Cerebellar cortex (tissue), 1 donor: Measurements from ENCODE around the gene AMZ2.
"Not testable (repeated sequence)": the region's sequence is repeated elsewhere in the genome, so short reads cannot be mapped to it uniquely, and the experiment has no call there.

Experiments
- DNase-seq: peaks from one replicate; pipeline ENCODE4 v3.0.0-alpha.2; 2015; ENCODE audit warnings: low spot score

Gene AMZ2, protein sequence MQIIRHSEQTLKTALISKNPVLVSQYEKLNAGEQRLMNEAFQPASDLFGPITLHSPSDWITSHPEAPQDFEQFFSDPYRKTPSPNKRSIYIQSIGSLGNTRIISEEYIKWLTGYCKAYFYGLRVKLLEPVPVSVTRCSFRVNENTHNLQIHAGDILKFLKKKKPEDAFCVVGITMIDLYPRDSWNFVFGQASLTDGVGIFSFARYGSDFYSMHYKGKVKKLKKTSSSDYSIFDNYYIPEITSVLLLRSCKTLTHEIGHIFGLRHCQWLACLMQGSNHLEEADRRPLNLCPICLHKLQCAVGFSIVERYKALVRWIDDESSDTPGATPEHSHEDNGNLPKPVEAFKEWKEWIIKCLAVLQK

DNA sequence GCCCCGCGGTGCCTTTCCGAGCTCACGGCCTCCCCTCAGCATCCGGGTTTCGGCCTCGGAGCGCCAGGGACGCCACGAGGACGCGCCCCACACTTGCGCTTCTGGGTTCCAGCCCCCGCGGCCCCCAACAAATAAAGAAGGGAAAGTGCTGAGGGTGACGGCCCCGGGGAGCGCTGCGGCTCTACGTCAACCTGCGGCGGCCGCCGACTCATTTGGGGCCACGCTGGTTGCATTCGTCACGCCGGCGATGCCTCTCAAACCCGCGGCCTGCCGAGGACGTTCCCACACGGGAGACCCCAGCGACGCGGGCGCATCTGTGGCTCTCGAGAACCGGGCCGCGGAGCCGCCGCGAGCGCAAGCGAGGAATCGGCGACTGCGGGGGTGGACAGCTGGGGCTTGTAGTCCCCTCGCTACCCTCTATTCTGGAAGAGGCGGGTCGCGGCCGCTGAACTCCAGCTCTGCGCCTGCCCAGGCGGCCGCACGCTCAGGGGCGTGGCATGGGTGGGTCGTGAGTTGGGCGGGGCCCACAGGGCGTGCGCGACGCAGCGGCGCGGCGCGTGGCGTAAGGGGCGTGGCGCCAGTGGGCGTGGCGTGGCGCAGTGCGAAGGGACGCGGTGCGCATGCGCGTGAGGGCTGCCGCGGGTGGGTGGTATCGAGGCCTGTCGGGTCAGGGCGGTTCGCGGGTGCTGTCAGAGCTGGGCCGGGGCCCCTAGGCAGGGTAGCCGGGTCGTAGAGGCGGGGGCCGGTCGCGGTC, at the start of gene AMZ2:
AMZ2 (plus strand) TSS at position 599 of the 754 bp plus-strand sequence. CDS start 2,145 bp downstream, outside the sequence.
- DNase-seq: peak; percentile 92

GRCh38 chr17:68198931-68199836, 48.7 kb upstream of the AMZ2 start:
- DNase-seq: no peak

- DNase-seq: no peak
Observed at GRCh38 chr17:68199837-68200688, 47.8 kb upstream of the AMZ2 start.

DNA sequence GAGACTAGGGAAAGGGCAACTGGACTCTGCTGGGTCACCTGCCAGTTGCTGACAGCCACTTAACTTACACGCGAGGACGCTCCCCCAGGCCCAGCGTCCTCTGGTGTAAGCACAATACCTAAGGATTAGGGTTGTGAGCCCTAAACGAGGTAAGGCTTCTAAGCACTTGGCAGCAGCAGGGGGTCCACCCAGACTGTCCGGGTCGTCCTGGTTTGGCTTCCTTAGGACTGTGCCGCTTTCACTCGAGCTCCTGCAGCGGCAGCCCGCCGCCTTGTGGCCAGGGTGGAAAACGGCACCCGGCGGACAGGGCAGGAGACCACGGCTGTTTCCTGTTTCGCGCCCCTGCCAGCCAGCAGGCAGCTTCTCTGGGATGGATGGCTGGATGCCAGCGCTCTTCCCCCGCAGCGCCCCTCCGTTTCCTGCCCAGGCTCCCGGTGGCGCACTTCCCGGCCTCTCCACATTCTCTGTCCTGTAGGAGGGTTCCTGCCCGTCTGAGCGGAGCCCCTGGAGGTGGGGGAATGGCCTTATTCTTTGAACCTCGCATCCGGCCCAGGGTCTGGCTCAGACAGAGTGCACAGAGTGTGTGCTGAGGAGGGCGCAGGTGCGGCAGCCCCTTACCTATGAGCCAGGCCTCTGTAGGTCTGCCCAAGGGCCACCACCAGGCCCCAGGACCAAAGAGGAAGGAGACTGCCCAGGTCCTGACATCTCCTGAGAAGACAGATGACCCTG, 47.0 kb upstream of the AMZ2 start:
- DNase-seq: peak; percentile 73

DNA sequence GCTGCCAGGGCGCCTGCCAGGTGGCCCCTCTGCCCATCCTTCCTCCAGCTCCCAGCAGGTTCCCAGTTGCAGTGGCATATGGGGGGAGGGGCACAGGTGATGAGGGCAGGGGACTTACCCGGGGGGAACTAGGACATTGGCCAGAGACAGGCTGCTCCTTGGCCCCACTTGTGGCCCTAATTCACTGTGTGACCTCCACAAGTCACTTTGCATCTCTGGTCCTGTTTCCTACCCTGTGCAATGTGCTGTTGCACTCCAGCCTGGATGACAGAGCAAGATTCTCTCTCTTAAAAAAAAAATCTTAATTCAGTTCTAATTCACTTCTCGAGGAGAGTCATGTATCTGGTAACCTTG, 46.4 kb upstream of the AMZ2 start:
- not testable (repeated sequence) for DNase-seq

GRCh38 chr17:68202321-68202720, 45.5 kb upstream of the AMZ2 start:
- DNase-seq: not testable (repeated sequence)

DNA sequence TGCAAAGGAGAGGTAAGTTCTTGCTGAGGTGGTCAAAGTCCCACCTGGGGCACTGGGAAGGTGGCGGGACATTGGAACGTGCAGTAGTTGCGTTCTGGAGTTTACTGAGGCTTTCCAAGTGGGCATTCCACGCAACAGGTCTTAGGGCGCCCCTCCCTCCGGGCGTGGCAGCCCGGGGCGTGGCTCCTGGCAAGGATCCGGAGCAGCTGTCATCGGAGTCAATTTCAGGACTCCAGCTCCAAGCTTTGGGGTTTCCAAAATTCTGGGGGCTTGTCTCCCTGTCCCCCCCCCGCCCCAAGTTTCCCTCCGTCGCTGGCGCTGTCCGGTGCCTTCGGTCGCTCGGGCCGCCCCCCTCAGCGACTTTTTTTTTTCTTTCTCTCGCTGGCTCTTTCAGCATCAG, 43.1 kb upstream of the AMZ2 start:
- no peak for DNase-seq

- DNase-seq: peak; percentile 94
Observed at GRCh38 chr17:68205251-68205807, 42.5 kb upstream of the AMZ2 start.

DNA sequence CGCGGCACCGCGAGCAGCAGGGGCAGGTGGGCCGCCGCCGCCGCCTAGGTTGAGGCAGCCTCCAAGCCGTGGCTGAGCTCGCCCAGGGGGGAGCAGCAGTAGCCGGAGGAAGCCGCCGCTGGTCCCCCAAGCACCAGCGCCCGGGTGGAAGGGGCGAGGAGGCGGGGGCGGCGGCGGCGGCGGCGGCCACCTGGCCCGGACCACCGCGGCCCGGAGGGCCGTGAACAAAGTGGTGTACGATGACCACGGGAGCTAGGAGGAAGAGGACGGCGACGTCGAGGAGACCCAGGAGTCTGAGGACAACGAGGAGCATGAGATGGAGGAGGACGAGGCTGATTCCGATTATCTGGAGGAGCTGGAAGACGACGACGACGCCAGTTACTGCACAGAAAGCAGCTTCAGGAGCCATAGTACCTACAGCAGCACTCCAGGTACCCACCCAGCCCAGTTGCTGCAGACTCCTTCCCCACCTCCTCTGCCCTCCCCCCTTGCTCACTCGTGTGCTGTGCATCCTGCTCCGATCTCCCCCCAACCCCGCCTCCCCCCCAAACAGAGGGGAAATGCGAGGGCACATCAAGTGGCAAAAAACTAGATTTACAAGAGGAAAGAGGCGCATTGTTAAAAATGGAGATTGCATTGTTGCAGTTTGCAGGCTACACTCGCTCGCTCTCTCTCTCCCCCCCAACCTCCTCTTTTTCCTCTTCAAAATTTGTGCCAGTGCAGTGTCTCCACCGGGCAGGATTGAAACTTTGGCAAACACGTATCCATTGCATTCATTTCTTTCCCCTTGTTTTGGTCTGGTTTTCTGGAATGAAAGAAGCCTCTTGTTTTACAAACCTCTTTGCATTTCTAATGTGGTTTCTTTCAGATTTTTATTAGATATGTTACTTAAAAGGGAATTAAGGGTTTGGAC, 41.8 kb upstream of the AMZ2 start:
- peak; percentile 53 for DNase-seq

DNA sequence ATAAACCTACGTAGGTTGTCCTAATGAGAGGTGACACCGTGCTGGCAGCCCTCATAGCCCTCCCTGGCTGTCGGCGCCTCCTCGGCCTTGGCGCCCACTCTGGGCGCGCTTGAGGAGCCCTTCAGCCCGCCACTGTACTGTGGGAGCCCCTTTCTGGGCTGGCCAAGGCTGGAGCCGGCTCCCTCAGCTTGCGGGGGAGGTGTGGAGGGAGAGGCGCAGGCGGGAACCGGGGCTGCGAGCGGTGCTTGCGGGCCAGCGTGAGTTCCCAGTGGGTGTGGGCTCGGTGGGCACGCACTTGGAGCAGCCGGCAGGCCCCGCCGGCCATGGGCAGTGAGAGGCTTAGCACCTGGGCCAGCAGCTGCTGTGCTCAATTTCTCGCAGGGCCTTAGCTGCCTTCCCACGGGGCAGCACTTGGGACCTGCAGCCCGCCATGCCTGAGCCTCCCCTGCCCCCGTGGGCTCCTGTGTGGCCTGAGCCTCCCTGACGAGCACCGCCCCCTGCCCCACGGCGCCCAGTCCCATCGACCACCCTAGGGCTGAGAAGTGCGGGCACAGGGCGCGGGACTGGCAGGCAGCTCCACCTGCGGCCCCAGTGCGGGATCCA, 40.1 kb upstream of the AMZ2 start:
- no peak for DNase-seq

DNA sequence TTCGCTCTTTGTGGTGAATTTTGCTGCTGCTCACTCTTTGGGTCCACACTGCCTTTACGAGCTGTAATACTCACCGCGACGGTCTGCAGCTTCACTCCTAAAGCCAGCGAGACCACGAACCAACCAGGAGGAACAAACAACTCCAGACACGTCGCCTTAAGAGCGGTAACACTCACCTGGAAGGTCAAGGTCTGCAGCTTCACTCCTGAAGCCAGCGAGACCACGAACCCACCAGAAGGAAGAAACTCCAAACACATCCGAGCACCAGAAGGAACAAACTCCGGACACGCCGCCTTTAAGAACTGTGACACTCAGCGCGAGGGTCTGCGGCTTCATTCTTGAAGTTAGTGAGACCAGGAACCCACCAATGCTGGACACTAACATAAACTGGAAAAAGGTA, 39.2 kb upstream of the AMZ2 start:
- not testable (repeated sequence) for DNase-seq

GRCh38 chr17:68209191-68209900, 38.5 kb upstream of the AMZ2 start:
- DNase-seq: not testable (repeated sequence)

GRCh38 chr17:68210570-68211315, 37.1 kb upstream of the AMZ2 start:
- DNase-seq: no peak

DNA sequence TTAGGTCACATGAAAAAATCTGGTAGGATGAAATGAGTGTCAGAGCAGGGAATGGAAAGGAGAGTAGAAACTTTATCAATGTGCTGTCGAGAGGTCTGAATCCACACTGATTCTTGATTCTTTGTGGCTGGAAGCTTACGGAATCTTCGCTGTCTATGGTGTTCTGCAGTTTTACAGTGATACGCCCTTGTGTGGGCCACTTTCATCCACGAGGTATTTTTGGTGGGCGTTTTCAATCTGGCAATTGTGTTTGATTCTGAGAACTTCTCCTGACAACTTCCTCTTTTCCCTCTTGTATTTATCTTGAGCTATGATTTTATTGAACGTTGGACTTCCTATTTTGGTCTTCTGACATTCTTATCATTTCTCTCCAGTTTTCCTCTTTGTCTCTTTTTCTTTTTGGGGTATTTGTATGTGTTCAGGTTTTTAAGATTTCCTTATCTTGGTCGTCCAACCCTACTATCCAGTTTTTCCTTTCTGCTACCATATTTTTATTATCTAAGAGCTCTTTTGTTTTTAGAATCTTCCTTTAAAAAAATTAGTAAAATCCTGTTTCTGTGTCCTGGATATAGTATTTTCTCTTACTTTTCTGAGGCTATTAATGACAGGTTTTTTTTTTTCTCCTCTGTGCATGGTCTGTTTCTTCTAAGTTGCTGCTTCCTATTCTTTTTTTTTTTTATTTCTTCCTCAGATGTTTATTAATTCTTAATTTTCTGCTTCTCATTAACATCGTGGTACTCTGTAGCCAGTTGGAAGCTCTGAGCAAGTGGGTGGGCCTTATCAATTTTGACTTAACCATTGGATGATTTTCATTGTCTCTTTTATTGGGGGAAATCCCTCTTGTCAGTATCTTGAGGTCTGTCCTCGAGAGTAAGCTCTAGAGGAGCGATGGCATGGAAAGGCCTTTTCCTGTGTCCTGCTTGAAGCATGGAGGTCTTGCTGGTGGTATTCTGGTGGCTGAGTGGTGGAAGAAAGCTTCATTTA, 34.1 kb upstream of the AMZ2 start:
- DNase-seq: not testable (repeated sequence)

- DNase-seq: not testable (repeated sequence)
Observed at GRCh38 chr17:68215453-68215852, 32.4 kb upstream of the AMZ2 start.

DNA sequence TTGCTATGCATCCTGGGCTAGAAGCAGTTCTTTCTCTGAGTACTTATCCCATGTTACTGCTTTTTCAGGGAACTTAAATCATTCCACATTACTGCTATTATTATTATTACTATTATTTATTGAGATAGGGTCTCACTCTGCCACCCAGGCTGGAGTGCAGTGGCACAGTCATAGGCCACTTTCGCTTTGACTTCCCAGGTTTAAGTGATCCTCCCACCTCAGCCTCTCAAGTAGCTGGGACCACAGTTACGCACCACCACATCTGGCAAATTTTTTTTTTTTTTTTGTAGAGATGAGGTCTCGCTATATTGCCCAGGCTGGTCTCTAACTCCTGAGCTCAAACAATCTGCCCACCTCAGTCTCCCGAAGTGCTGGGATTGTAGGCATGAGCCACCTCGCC, 28.4 kb upstream of the AMZ2 start:
- DNase-seq: not testable (repeated sequence)
